ENCODE data around the gene PNPLA5. TPM values are rescaled to one million over a fixed set of nuclear protein-coding genes. Genes with fewer than 3 reads are reported as not detected.

PNPLA5 gene
- polyA plus RNA-seq, 1 donor (not counting 4 experiments of a cell fraction or from before 2014, with no cell fraction given): not detected

GRCh38 chr22:43880541-43880991 is 11.2 kb downstream of the PNPLA5 start:
- Histone ChIP-seq H3K9me3 (ENCODE audit: control insufficient read depth, low read depth, low read length) (no peaks in the 10 kb centered on the region), H3K4me3 (ENCODE audit: control insufficient read depth in 2 of 3, extremely low read depth in 1 of 3, insufficient read depth in 2 of 3, low read depth in 1 of 3, low read length in 3 of 3) (no peak overlapping the region), H3K4me1 (ENCODE audit: control insufficient read depth, extremely low read depth, insufficient read depth, low read length) (no peaks in the 10 kb centered on the region), H3K27ac (ENCODE audit: control insufficient read depth, insufficient read depth, low read length) (no peak overlapping the region), H3K36me3 (ENCODE audit: control insufficient read depth in 2 of 2, extremely low read depth in 1 of 2, insufficient read depth in 2 of 2, low read length in 2 of 2) (no peaks in the 10 kb centered on the region), H3K4me2 (ENCODE audit: control insufficient read depth, extremely low read depth, insufficient read depth, low read depth, low read length) (no peak overlapping the region), H4K20me1 (ENCODE audit: control insufficient read depth, extremely low read depth, insufficient read depth, low read length) (no peaks in the 10 kb centered on the region), H3K27me3 (ENCODE audit: control insufficient read depth, extremely low read depth, insufficient read depth, low read length) (peaks cover 4% of the 10 kb centered on the region), H3K9me1 (ENCODE audit: control insufficient read depth, extremely low read depth, insufficient read depth, low read length) (no peaks in the 10 kb centered on the region), H3K9ac (ENCODE audit: control insufficient read depth, extremely low read depth, insufficient read depth, low read length) (no peak overlapping the region), H3K79me2 (ENCODE audit: control insufficient read depth, insufficient read depth, low read length) (no peaks in the 10 kb centered on the region), H2AFZ (ENCODE audit: control insufficient read depth, low read length) (no peak overlapping the region)
- FAIRE-seq: no peak
- no peak for TF ChIP-seq EZH2 (IDR thresholded peaks at IDR 0.05; ENCODE audit: low read length)
- no peak for TF ChIP-seq CTCF (optimal IDR thresholded peaks at IDR 0.05 in 1 of 3, IDR thresholded peaks at IDR 0.05 in 1 of 3, conservative IDR thresholded peaks at IDR 0.05 in 1 of 3; ENCODE audit: extremely low read depth in 1 of 3, insufficient read depth in 2 of 3, low read length in 3 of 3)
- no peak for DNase-seq (ENCODE audit: low read depth, low spot score)
- dilution Hi-C loops (cut with MboI; ENCODE audit: extremely low pct_ligation_motif_present, low sequenced_read_pairs): no loop called here

GRCh38 chr22:43879901-43880540 is 11.8 kb downstream of the PNPLA5 start:
- DNase-seq (ENCODE audit: low read depth, low spot score): no peak
- FAIRE-seq: no peak
- TF ChIP-seq CTCF (optimal IDR thresholded peaks at IDR 0.05 in 1 of 3, IDR thresholded peaks at IDR 0.05 in 1 of 3, conservative IDR thresholded peaks at IDR 0.05 in 1 of 3; ENCODE audit: extremely low read depth in 1 of 3, insufficient read depth in 2 of 3, low read length in 3 of 3): no peak
- TF ChIP-seq EZH2 (IDR thresholded peaks at IDR 0.05; ENCODE audit: low read length): no peak

More at GRCh38 chr22:43879901-43880540, 11.8 kb downstream of the PNPLA5 start:
- no peaks in the 10 kb centered on the region for H4K20me1 ChIP-seq (ENCODE audit: control insufficient read depth, extremely low read depth, insufficient read depth, low read length)
- no peak overlapping the region for H3K9ac ChIP-seq (ENCODE audit: control insufficient read depth, extremely low read depth, insufficient read depth, low read length)
- no peak overlapping the region for H3K27ac ChIP-seq (ENCODE audit: control insufficient read depth, insufficient read depth, low read length)
- peaks cover 4% of the 10 kb centered on the region for H3K27me3 ChIP-seq (ENCODE audit: control insufficient read depth, extremely low read depth, insufficient read depth, low read length)
- no peaks in the 10 kb centered on the region for H3K79me2 ChIP-seq (ENCODE audit: control insufficient read depth, insufficient read depth, low read length)
- no peak overlapping the region for H3K4me2 ChIP-seq (ENCODE audit: control insufficient read depth, extremely low read depth, insufficient read depth, low read depth, low read length)
- no peaks in the 10 kb centered on the region for H3K9me3 ChIP-seq (ENCODE audit: control insufficient read depth, low read depth, low read length)
- H2AFZ ChIP-seq (ENCODE audit: control insufficient read depth, low read length): no peak overlapping the region
- dilution Hi-C loops (cut with MboI; ENCODE audit: extremely low pct_ligation_motif_present, low sequenced_read_pairs): no loop called here
- no peaks in the 10 kb centered on the region for H3K4me1 ChIP-seq (ENCODE audit: control insufficient read depth, extremely low read depth, insufficient read depth, low read length)
- H3K36me3 ChIP-seq (ENCODE audit: control insufficient read depth in 2 of 2, extremely low read depth in 1 of 2, insufficient read depth in 2 of 2, low read length in 2 of 2): no peaks in the 10 kb centered on the region
- H3K9me1 ChIP-seq (ENCODE audit: control insufficient read depth, extremely low read depth, insufficient read depth, low read length): no peaks in the 10 kb centered on the region
- no peak overlapping the region for H3K4me3 ChIP-seq (ENCODE audit: control insufficient read depth in 2 of 3, extremely low read depth in 1 of 3, insufficient read depth in 2 of 3, low read depth in 1 of 3, low read length in 3 of 3)
